HepG2 (cell line): Measurements from ENCODE around the gene B4GALT3. TPM values are rescaled to one million over a fixed set of nuclear protein-coding genes. Genes with fewer than 3 reads are reported as not detected.
A peak's percentile ranks its signal among the peaks of the same experiment; 100 is the strongest.

Experiments
- AGO2 ChIP-seq: fragments of 200-400 bp; formaldehyde crosslinking; optimal IDR thresholded peaks from 2 replicates; pipeline ENCODE3; 2017; ENCODE audit warnings: mild to moderate bottlenecking, low read depth, low read length, moderate library complexity
- BHLHE40 ChIP-seq: IDR thresholded peaks from 2 replicates; pipeline ENCODE4 v1.6.1; 2011; ENCODE audit warnings: low read length, improper control_type of control experiment
- CHD2 ChIP-seq: IDR thresholded peaks from 2 replicates; pipeline ENCODE4 v1.6.1; 2011; ENCODE audit warnings: low read depth, low read length, improper control_type of control experiment
- HIVEP1 ChIP-seq: sonication (generic); formaldehyde crosslinking; IDR thresholded peaks from 2 replicates; pipeline ENCODE4 v1.4.0; 2020; ENCODE audit warnings: mild to moderate bottlenecking, missing genetic modification reagents
- HOXA3 ChIP-seq: sonication (generic); formaldehyde crosslinking; IDR thresholded peaks from 2 replicates; pipeline ENCODE4 v1.5.0; 2020; ENCODE audit warnings: missing genetic modification reagents
- HOXA5 ChIP-seq: sonication (generic); formaldehyde crosslinking; IDR thresholded peaks from 2 replicates; pipeline ENCODE4 v1.4.0; 2020; ENCODE audit warnings: missing genetic modification reagents
- KDM4B ChIP-seq: sonication (generic); formaldehyde crosslinking; IDR thresholded peaks from 2 replicates; pipeline ENCODE4 v1.4.0; 2020; ENCODE audit warnings: missing genetic modification reagents
- MIER2 ChIP-seq: IDR thresholded peaks from 2 replicates; pipeline ENCODE4 v1.6.1; 2016; ENCODE audit warnings: missing biosample characterization, missing genetic modification reagents
- MIXL1 ChIP-seq: IDR thresholded peaks from 2 replicates; pipeline ENCODE4 v1.6.1; 2016
- NFATC3 ChIP-seq: sonication (generic); formaldehyde crosslinking; IDR thresholded peaks from 2 replicates; pipeline ENCODE4 v1.5.1; 2020; ENCODE audit warnings: mild to moderate bottlenecking, missing genetic modification reagents
- SMAD9 ChIP-seq: sonication (generic); formaldehyde crosslinking; IDR thresholded peaks from 2 replicates; pipeline ENCODE4 v1.5.1; 2020; ENCODE audit warnings: mild to moderate bottlenecking, missing genetic modification reagents
- SOX13 ChIP-seq, 3 experiments: fragments of 450-650 bp in 1 of 3; sonication (generic) in 1 of 3; formaldehyde crosslinking in 1 of 3; IDR thresholded peaks in 2 of 3; conservative IDR thresholded peaks in 1 of 3; 2 replicates each; pipeline versions ENCODE4 v1.5.0 to v1.6.1; 2016 to 2020; ENCODE audit warnings: antibody characterized with exemption in 1 of 3, mild to moderate bottlenecking in 1 of 3, missing compliant biosample characterization in 1 of 3, missing genetic modification reagents in 1 of 3, moderate library complexity in 1 of 3
- TBX2 ChIP-seq: sonication (generic); formaldehyde crosslinking; IDR thresholded peaks from 2 replicates; pipeline ENCODE4 v1.5.0; 2020; ENCODE audit warnings: missing genetic modification reagents, mild to moderate bottlenecking, borderline replicate concordance
- TFDP1 ChIP-seq: IDR thresholded peaks from 2 replicates; pipeline ENCODE4 v1.6.1; 2016; ENCODE audit warnings: missing compliant biosample characterization, missing genetic modification reagents, borderline replicate concordance
- THAP11 ChIP-seq: IDR thresholded peaks from 2 replicates; pipeline ENCODE4 v1.6.1; 2016; ENCODE audit warnings: missing biosample characterization, missing genetic modification reagents
- TRIM24 ChIP-seq: sonication (generic); formaldehyde crosslinking; IDR thresholded peaks from 2 replicates; pipeline ENCODE4 v1.8.0; 2022; ENCODE audit warnings: mild to moderate bottlenecking, missing genetic modification reagents
- ZBTB7B ChIP-seq: sonication (generic); formaldehyde crosslinking; IDR thresholded peaks from 2 replicates; pipeline ENCODE4 v1.4.0; 2020; ENCODE audit warnings: missing genetic modification reagents
- ZC3H4 ChIP-seq: sonication (generic); formaldehyde crosslinking; IDR thresholded peaks from 2 replicates; pipeline ENCODE4 v1.4.0; 2020; ENCODE audit warnings: missing genetic modification reagents, borderline replicate concordance
- ZFP82 ChIP-seq: sonication (generic); formaldehyde crosslinking; IDR thresholded peaks from 2 replicates; pipeline ENCODE4 v1.5.1; 2020; ENCODE audit warnings: mild to moderate bottlenecking, missing genetic modification reagents, borderline replicate concordance
- ZFY ChIP-seq: sonication (generic); formaldehyde crosslinking; IDR thresholded peaks from 2 replicates; pipeline ENCODE4 v1.4.0; 2020; ENCODE audit warnings: missing genetic modification reagents
- ZMYM4 ChIP-seq: sonication (generic); formaldehyde crosslinking; IDR thresholded peaks from 2 replicates; pipeline ENCODE4 v1.8.1; 2023; ENCODE audit warnings: mild to moderate bottlenecking, missing genetic modification reagents
- ZNF234 ChIP-seq: sonication (generic); formaldehyde crosslinking; conservative IDR thresholded peaks from 2 replicates; pipeline ENCODE4 v1.5.1; 2020; ENCODE audit warnings: mild to moderate bottlenecking, missing genetic modification reagents
- ZNF33A ChIP-seq: sonication (generic); formaldehyde crosslinking; IDR thresholded peaks from 2 replicates; pipeline ENCODE4 v1.5.1; 2020; ENCODE audit warnings: missing genetic modification reagents, mild to moderate bottlenecking, moderate library complexity, borderline replicate concordance
- ZNF383 ChIP-seq: sonication (generic); formaldehyde crosslinking; IDR thresholded peaks from 2 replicates; pipeline ENCODE4 v1.4.0; 2020; ENCODE audit warnings: missing genetic modification reagents, mild to moderate bottlenecking, borderline replicate concordance
- ZNF772 ChIP-seq: sonication (generic); formaldehyde crosslinking; IDR thresholded peaks from 2 replicates; pipeline ENCODE4 v1.5.0; 2020; ENCODE audit warnings: mild to moderate bottlenecking, missing genetic modification reagents
- polyA plus RNA-seq, 8 experiments: library from polyadenylated mRNA; depleted of rRNA in 3 of 8; stranded (reverse) in 7 of 8; unstranded in 1 of 8; fragments of >200 nt; fragmentation: Illumina TruSeq in 4 of 8; extraction: Trizol in 4 of 8; gene quantifications; 2 replicates each; pipeline versions ENCODE4 v1.2.1 to v1.2.3, GENCODE V29; 2011 to 2016; ENCODE audit warnings: low read depth in 4 of 8, missing spikeins in 1 of 8, mixed read lengths in 1 of 8; ENCODE audit not compliant: insufficient read depth in 1 of 8
- total RNA-seq, 5 experiments: library from RNA; depleted of rRNA; stranded (reverse); fragments of >200 nt; fragmentation: Illumina TruSeq; extraction: Trizol; gene quantifications; 2 replicates each; pipeline ENCODE4 v1.2.3, GENCODE V29; 2016; ENCODE audit warnings: low read depth in 1 of 5
- TF ChIP-seq, protein P1 (sequence below): sonication (generic); formaldehyde crosslinking; IDR thresholded peaks from 2 replicates; pipeline ENCODE4 v1.4.0; 2020; ENCODE audit warnings: mild to moderate bottlenecking, missing genetic modification reagents
- TF ChIP-seq, protein P2 (sequence below): sonication (generic); formaldehyde crosslinking; IDR thresholded peaks from 2 replicates; pipeline ENCODE4 v1.8.0; 2022; ENCODE audit warnings: mild to moderate bottlenecking, missing genetic modification reagents, moderate library complexity

The B4GALT3 gene
- total and polyA plus RNA-seq, 2 of the 13 experiments (the other 11 are each of a cell fraction or from before 2014, with no cell fraction given), result 35.6 to 40.4 TPM

DNA sequence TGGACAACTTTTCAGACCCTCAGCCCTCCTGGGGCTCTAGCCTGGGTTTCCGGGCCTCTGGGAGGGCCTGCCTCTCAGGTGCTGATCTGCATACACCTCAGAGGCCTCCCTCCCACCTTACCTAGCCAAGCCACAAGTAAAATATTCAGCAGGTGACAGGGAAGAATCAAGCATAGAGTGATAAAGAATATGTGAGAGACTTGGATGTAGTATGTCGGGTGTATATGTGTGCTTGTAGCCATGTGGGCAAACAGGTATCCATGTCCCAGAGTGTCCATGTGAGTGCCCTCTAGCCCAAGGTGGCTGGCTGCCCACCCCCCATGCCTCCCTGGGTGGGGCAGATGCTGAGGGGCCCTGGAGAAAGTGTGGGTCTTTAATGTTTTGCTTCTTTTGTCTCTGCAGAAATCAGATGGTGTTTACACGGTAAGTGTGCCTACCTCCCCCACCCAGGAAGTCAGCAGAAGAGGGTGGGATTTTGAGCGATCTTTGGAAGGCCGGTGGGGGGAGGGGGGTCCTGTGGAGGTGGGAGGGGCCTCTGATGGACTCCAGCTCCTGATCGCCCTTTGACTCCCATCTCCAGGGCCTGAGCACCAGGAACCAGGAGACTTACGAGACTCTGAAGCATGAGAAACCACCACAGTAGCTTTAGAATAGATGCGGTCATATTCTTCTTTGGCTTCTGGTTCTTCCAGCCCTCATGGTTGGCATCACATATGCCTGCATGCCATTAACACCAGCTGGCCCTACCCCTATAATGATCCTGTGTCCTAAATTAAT lies 41.2 kb upstream of the B4GALT3 start (continued):
- 0 out of 2 replicates have a peak, but pooled peaks have one; percentile 36 for TF ChIP-seq ZFP82 (CRISPR knock-in tag)
- peak; percentile 12; the same call in 1 of the 2 replicates for TF ChIP-seq THAP11 (CRISPR knock-in tag)
- 0 out of 2 replicates have a peak, but pooled peaks have one; percentile 41 for TF ChIP-seq CHD2
- peak; percentile 16; the same call in 1 of the 2 replicates for TF ChIP-seq TFDP1 (CRISPR knock-in tag)
- TF ChIP-seq HOXA3 (CRISPR knock-in tag), result peak; percentile 67; the same call in 1 of the 2 replicates
- TF ChIP-seq ZNF234 (CRISPR knock-in tag), result no peak
- TF ChIP-seq KDM4B (CRISPR knock-in tag), result 0 out of 2 replicates have a peak, but pooled peaks have one; percentile 25
- TF ChIP-seq MIER2 (CRISPR knock-in tag), result no peak
- TF ChIP-seq SOX13 (IDR thresholded peaks at IDR 0.05), result peak; percentile 82; the same call in 1 of the 2 replicates
- TF ChIP-seq SOX13 (CRISPR knock-in tag; conservative IDR thresholded peaks at IDR 0.05 in 1 of 2, IDR thresholded peaks at IDR 0.05 in 1 of 2), result peak in 1 of 2 experiments; percentile 93; a peak in 2 of 4 replicates
- no peak for TF ChIP-seq ZNF33A (CRISPR knock-in tag)
- no peak; the same call in 1 of the 2 replicates for TF ChIP-seq ZNF772
- TF ChIP-seq TBX2 (CRISPR knock-in tag), result peak; percentile 81
- TF ChIP-seq NFATC3 (CRISPR knock-in tag), result no peak
- TF ChIP-seq MIXL1 (CRISPR knock-in tag), result peak; percentile 75
- no peak for TF ChIP-seq BHLHE40
- peak; percentile 78 for TF ChIP-seq TRIM24 (CRISPR knock-in tag)
- no peak; the same call in 1 of the 2 replicates for TF ChIP-seq ZFY (CRISPR knock-in tag)
- TF ChIP-seq ZNF383, result no peak
- TF ChIP-seq ZBTB7B, result peak; percentile 90
- TF ChIP-seq, protein P1, sequence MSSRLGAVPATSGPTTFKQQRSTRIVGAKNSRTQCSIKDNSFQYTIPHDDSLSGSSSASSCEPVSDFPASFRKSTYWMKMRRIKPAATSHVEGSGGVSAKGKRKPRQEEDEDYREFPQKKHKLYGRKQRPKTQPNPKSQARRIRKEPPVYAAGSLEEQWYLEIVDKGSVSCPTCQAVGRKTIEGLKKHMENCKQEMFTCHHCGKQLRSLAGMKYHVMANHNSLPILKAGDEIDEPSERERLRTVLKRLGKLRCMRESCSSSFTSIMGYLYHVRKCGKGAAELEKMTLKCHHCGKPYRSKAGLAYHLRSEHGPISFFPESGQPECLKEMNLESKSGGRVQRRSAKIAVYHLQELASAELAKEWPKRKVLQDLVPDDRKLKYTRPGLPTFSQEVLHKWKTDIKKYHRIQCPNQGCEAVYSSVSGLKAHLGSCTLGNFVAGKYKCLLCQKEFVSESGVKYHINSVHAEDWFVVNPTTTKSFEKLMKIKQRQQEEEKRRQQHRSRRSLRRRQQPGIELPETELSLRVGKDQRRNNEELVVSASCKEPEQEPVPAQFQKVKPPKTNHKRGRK (CRISPR knock-in tag), result no peak
- no peak for TF ChIP-seq HOXA5 (CRISPR knock-in tag)
- TF ChIP-seq ZMYM4 (CRISPR knock-in tag), result 0 out of 2 replicates have a peak, but pooled peaks have one; percentile 37
- no peak for TF ChIP-seq SMAD9 (CRISPR knock-in tag)
- no peak for TF ChIP-seq HIVEP1 (CRISPR knock-in tag)
- peak; percentile 95 for TF ChIP-seq ZC3H4 (CRISPR knock-in tag)
- TF ChIP-seq AGO2, result peak; percentile 89
- TF ChIP-seq, protein P2, sequence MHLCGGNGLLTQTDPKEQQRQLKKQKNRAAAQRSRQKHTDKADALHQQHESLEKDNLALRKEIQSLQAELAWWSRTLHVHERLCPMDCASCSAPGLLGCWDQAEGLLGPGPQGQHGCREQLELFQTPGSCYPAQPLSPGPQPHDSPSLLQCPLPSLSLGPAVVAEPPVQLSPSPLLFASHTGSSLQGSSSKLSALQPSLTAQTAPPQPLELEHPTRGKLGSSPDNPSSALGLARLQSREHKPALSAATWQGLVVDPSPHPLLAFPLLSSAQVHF (CRISPR knock-in tag), result no peak
